RWPE2 (cell line): ENCODE data around the gene BIN1.

Experiments
- ATAC-seq: fragments of 200-7000 bp; cut with Tn5 transposase; 3 replicates; pipeline ENCODE4 v1.9.1; 2021; ENCODE audit warnings: low read depth
- DNase-seq: peaks from one replicate; pipeline ENCODE4 v3.0.0-alpha.2; 2020; ENCODE audit warnings: low spot score
- H3K27ac ChIP-seq: fragments of 450-650 bp; 2 replicates; pipeline ENCODE4 v1.5.1; 2017; ENCODE audit warnings: mild to moderate bottlenecking; ENCODE audit not compliant: poor library complexity, severe bottlenecking
- H3K27me3 ChIP-seq: fragments of 250-450 bp; sonication (Bioruptor Pico); 2 replicates; pipeline ENCODE4 v1.5.1; 2021; ENCODE audit warnings: mild to moderate bottlenecking, moderate library complexity; ENCODE audit not compliant: insufficient read depth, poor library complexity, severe bottlenecking
- H3K36me3 ChIP-seq: fragments of 250-450 bp; sonication (Bioruptor Pico); 2 replicates; pipeline ENCODE4 v1.5.1; 2020; ENCODE audit warnings: low read depth, mild to moderate bottlenecking, moderate library complexity
- H3K4me1 ChIP-seq: fragments of 250-450 bp; sonication (Bioruptor Pico); 2 replicates; pipeline ENCODE4 v1.5.1; 2021; ENCODE audit warnings: mild to moderate bottlenecking, moderate library complexity; ENCODE audit not compliant: insufficient read depth, poor library complexity, severe bottlenecking
- H3K4me3 ChIP-seq: fragments of 250-450 bp; sonication (Bioruptor Pico); 2 replicates; pipeline ENCODE4 v1.5.1; 2021; ENCODE audit warnings: mild to moderate bottlenecking, moderate library complexity; ENCODE audit not compliant: severe bottlenecking
- H3K9me3 ChIP-seq: fragments of 250-450 bp; sonication (Bioruptor Pico); 2 replicates; pipeline ENCODE4 v1.5.1; 2021; ENCODE audit warnings: mild to moderate bottlenecking, moderate library complexity; ENCODE audit not compliant: severe bottlenecking
- CTCF ChIP-seq: fragments of 450-650 bp; IDR thresholded peaks from one replicate; pipeline ENCODE4 v1.5.1; 2017; ENCODE audit warnings: mild to moderate bottlenecking, moderate library complexity; ENCODE audit not compliant: poor library complexity, severe bottlenecking

Gene BIN1

GRCh38 chr2:127052771-127053691, 53.9 kb downstream of the BIN1 start:
- Histone ChIP-seq H3K4me1 (no peaks in the 10 kb centered on the region), H3K27ac (no peak overlapping the region), H3K4me3 (no peak overlapping the region), H3K9me3 (no peaks in the 10 kb centered on the region), H3K36me3 (no peaks in the 10 kb centered on the region), H3K27me3 (no peaks in the 10 kb centered on the region)
- DNase-seq: peak; percentile 52
- ATAC-seq: no peak
- TF ChIP-seq CTCF: no peak

GRCh38 chr2:127052057-127052770, 54.7 kb downstream of the BIN1 start:
- no peaks in the 10 kb centered on the region for H3K4me1 ChIP-seq
- DNase-seq (no peak), ATAC-seq (no peak)
- no peak overlapping the region for H3K27ac ChIP-seq
- H3K4me3 ChIP-seq: no peak overlapping the region
- H3K9me3 ChIP-seq: no peaks in the 10 kb centered on the region
- TF ChIP-seq CTCF: no peak
- H3K36me3 ChIP-seq: no peaks in the 10 kb centered on the region
- H3K27me3 ChIP-seq: no peaks in the 10 kb centered on the region

GRCh38 chr2:127051116-127052056, 55.6 kb downstream of the BIN1 start:
- no peaks in the 10 kb centered on the region for H3K9me3 ChIP-seq
- no peaks in the 10 kb centered on the region for H3K36me3 ChIP-seq
- DNase-seq: no peak
- no peak overlapping the region for H3K27ac ChIP-seq
- no peaks in the 10 kb centered on the region for H3K27me3 ChIP-seq
- no peak overlapping the region for H3K4me3 ChIP-seq
- no peak for TF ChIP-seq CTCF
- H3K4me1 ChIP-seq: no peaks in the 10 kb centered on the region
- no peak for ATAC-seq

DNA sequence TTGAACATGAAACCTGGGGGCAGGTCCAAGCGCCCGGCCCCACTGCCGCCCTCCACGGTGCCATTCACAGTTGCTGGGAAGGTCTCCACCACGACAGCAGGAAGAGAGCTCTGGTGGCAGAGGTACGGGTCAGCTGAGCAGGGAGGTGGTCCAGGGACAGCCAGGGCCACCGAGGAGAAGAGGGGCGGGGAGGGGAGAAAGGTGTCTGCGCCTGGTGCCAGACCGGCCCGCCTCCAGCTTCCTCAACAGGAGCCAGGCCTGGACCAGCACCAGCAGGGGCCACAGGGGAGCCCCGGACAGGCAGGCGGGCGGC, 56.2 kb downstream of the BIN1 start:
- Histone ChIP-seq H3K36me3 (no peaks in the 10 kb centered on the region), H3K4me1 (no peaks in the 10 kb centered on the region), H3K27me3 (no peaks in the 10 kb centered on the region), H3K4me3 (no peak overlapping the region), H3K27ac (no peak overlapping the region), H3K9me3 (no peaks in the 10 kb centered on the region)
- TF ChIP-seq CTCF: no peak
- no peak for ATAC-seq
- no peak for DNase-seq
